TTC549 (cell line): ENCODE data around the gene AGL.
"Not testable (repeated sequence)": the region's sequence is repeated elsewhere in the genome, so short reads cannot be mapped to it uniquely, and the experiment has no call there.

Source experiments
- FAIRE-seq: peaks from 2 replicates; lab custom pipeline; 2012; peaks lifted over from hg19 to GRCh38; lab: Jason Lieb, UNC

AGL gene

GRCh38 chr1:99851850-99852454, 1.8 kb downstream of the AGL start:
- no peak for FAIRE-seq

GRCh38 chr1:99852648-99853047, 2.5 kb downstream of the AGL start:
- no peak for FAIRE-seq

DNA sequence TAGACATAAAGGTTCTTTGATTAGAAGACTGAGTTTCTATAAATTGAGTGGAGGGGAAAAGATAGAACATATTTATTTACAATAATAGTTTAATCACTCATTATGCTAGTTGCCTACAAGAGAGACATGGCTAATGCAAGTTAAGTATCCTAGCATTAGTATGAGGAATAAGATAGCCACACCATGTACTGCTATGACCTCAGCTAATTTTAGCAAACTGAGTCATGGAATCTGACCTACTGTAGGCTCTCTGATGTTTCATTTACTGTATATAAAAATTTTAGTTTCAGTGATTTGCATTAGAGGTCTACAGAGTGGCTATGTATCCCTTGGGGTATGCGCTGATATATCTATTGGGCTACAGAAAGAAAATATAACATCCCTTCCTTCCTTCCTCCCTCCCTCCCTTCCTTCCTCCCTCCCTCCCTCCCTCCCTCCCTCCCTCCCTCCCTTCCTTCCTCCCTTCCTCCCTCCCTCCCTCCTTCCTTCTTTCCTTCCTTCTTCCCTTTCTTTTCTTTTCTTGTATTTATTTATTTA, 5.8 kb downstream of the AGL start:
- FAIRE-seq = no peak

- FAIRE-seq = not testable (repeated sequence)
Observed at GRCh38 chr1:99857041-99857440, 6.9 kb downstream of the AGL start.

- no peak for FAIRE-seq
Observed at GRCh38 chr1:99858286-99858685, 8.1 kb downstream of the AGL start.

DNA sequence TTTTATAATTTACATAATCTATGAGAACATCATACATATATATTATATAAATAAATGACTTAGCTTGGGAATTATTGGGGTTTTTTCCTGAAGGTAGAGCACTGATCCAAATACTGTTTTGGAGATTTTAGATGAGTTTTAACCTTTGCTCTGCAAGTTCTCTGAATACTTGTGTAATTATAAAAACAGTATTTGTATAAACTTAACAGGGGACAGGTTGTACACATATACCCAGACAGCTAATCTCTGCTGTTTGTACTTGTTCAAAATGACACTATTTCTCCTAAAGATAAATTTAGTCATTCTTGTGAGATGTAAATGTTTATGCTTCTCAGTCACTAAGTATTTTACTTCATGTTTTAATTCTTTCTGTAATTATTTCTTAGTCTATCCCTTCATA, 8.7 kb downstream of the AGL start:
- FAIRE-seq = no peak

- FAIRE-seq = no peak
Observed at GRCh38 chr1:99860703-99861102, 10.5 kb downstream of the AGL start.

GRCh38 chr1:99867682-99868081, 17.5 kb downstream of the AGL start:
- FAIRE-seq = no peak

DNA sequence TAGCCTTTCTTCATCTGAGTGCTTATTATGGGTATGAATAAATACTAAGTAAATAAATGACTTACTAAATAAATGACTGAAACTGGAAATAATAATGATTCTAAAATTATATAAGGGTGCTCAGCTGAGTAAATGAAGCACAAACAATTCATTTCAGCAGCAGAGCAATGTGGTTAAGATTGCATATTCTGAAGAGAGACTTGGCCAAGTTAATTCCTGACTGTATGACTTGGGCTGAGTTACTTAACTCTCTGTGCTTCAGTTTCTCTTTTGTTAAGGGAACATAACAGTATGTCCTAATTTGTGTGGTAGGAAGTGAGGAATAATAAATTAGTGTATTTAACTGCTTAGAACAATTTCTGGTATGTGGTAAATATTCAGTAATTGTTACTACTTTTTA, 19.1 kb downstream of the AGL start:
- FAIRE-seq = no peak

- FAIRE-seq = no peak
Observed at GRCh38 chr1:99869723-99870122, 19.6 kb downstream of the AGL start.

DNA sequence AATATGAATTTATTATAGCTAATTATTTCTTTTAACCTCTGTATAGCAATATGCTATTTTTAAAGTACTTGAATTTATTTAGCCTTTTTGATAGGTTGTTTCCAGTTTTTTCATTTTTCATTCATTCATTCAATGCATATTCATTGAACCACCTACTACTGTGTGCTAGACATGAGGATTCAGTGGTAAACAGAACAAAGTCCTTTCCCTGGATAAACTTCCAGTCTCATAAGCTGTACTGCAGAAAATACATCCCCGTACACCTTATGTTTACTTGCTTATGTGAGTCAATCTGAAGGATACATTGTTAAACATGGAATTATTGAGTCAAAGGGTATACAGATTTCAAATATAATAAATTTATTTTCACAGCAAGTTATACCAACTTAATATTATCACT, 21.9 kb downstream of the AGL start:
- FAIRE-seq = no peak

GRCh38 chr1:99877568-99877967, 27.4 kb downstream of the AGL start:
- FAIRE-seq = no peak

DNA sequence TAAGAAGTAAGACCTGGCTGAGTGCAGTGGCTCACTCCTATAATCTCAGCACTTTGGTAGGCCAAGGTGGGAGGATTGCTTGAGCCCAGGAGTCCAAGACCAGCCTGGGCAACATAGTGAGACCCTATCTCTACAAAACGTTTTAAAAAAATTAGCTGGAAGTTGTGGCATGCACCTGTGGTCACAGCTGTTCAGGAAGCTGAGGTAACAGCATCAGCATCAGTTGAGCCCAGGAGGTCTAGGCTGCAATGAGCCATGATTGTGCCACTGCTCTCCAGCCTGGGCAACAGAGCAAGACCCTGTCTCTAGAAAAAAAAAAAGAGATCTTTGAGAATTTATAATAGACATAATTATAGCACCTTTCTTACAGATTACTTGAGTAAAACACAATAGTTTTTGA, 36.0 kb downstream of the AGL start:
- FAIRE-seq = no peak

- no peak for FAIRE-seq
Observed at GRCh38 chr1:99886841-99887240, 36.7 kb downstream of the AGL start.

- FAIRE-seq = no peak
Observed at GRCh38 chr1:99887890-99888289, 37.7 kb downstream of the AGL start.

DNA sequence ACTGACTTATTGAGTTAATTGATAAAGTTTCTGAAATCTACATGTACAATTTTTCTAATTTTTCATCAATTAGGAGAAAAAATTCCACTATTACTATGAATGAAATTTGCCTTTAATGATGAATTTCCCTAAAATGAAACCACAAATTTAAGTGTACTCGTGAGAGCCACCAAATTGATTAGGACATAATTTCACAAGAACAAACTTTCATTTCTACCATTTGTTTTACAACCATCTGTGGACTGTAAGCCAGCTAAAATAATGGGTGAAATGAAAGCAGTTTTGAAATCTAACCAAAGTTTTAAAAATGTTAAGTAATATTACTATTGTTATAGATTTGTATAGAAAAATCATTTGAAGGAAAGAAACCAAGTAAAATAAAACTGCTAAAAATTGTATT, 41.8 kb downstream of the AGL start:
- FAIRE-seq = no peak

DNA sequence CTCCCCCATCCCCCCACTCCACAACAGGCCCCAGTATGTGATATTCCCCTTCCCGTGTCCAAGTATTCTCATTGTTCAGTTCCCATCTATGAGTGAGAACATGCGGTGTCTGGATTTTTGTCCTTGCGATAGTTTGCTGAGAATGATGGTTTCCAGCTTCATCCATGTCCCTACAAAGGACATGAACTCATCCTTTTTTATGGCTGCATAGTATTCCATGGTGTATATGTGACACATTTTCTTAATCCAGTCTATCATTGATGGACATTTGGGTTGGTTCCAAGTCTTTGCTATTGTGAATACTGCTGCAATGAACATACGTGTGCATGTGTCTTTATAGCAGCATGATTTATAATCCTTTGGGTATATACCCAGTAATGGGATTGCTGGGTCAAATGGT, 53.1 kb downstream of the AGL start:
- FAIRE-seq = not testable (repeated sequence)

- FAIRE-seq = no peak
Observed at GRCh38 chr1:99906535-99906934, 56.4 kb downstream of the AGL start.

DNA sequence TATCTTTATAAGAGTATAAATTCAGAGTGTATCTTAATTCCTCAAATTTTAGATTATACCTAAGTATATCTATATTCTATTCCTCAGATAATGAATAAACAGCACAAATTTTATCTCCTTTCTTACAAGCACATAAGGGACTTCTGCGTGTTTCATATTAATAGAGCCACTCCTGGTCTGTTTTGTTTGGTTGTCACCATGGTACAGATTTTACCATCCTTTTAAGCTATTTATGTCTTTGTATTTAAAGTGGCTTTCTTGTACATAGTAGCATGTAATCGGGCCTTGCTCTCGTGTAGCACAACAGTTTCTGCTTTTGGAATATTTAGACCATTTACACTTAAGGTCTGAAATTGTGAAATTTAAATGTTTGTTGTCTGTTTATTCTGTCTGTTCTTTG, 67.1 kb downstream of the AGL start:
- FAIRE-seq = no peak

- FAIRE-seq = no peak
Observed at GRCh38 chr1:99919220-99919619, 69.1 kb downstream of the AGL start.

GRCh38 chr1:99934801-99935200, 84.6 kb downstream of the AGL start:
- FAIRE-seq = no peak

DNA sequence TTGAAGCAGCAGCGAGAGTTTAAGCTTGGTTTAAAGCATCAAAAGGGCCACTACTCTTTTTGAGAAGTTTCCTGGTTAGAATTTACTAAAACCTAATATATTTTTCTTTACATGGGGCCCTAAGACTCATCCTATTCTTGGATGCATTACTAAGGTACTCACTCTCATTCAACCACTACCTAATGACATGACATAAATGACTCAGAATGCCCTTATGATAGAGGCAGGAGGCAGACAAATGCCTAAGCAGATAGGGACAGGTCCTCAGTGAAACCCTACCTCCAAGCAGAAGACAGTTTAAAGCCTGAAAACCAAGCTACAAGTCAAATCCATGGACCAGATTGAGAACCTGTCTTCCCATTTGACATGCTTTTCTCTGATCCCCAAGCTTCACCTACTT, 85.4 kb downstream of the AGL start:
- FAIRE-seq = no peak

GRCh38 chr1:99936071-99936470, 85.9 kb downstream of the AGL start:
- no peak for FAIRE-seq

DNA sequence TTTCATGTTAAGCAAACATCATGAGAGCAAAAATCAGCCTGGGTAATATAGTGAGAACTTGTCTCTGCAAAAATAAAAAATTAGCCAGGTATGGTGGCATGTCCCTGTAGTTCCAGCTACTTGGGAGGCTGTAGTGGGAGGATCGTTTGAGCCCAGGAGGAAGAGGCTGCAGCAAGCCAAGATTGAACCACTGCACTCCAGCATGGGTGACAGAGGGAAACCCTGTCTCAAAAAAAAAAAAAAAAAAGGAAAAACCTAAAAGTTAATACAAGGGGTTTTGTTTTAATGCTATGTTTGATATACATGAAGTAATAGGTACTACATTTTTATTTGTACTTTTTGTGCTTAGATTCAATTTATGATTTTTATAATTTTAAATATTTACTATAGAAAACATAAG, 92.6 kb downstream of the AGL start:
- FAIRE-seq = no peak
